B cell (primary cell): Measurements from ENCODE around the gene FAM83B. TPM values are rescaled to one million over a fixed set of nuclear protein-coding genes. Genes with fewer than 3 reads are reported as not detected.

Source experiments
- ATAC-seq: fragments of 200-7000 bp; cut with Tn5 transposase; one replicate; pipeline ENCODE4 v1.10.0; 2021; ENCODE audit warnings: low read depth, mild to moderate bottlenecking, moderate number of reproducible peaks, moderate library complexity
- CTCF ChIA-PET: fragments of 350-600 bp; sonication (Branson Sonifier 250); formaldehyde crosslinking; loops from one replicate; lab custom pipeline; 2021; ENCODE audit warnings: antibody characterized with exemption, inconsistent platforms; lab: Charles Lee
- POLR2A ChIA-PET: fragments of 350-600 bp; sonication (Branson Sonifier 250); formaldehyde crosslinking; loops from one replicate; lab custom pipeline; 2021; ENCODE audit warnings: antibody characterized with exemption; lab: Charles Lee
- DNase-seq: peaks from one replicate; pipeline ENCODE4 v3.0.0; 2013
- H2AFZ ChIP-seq: 2 replicates; pipeline ENCODE4 v1.6.1; 2012; ENCODE audit warnings: mild to moderate bottlenecking, low read depth, low read length; ENCODE audit not compliant: insufficient read depth, poor library complexity, severe bottlenecking
- H3K27ac ChIP-seq, 2 donors: 1 replicate in 1 of 2; 2 replicates in 1 of 2; pipeline ENCODE4 v1.5.1; 2012 to 2013; ENCODE audit warnings: low read length in 2 of 2, mild to moderate bottlenecking in 2 of 2, moderate library complexity in 1 of 2
- H3K27me3 ChIP-seq, 4 experiments: fragments of 200-600 bp in 1 of 4; sonication (generic) in 1 of 4; replicated peaks in 1 of 4; 1 replicate in 2 of 4; 2 replicates in 2 of 4; pipeline versions ENCODE4 v1.6.1 to v1.7.0; 2013 to 2016; ENCODE audit warnings: low read length in 3 of 4, mild to moderate bottlenecking in 2 of 4, mixed read lengths in 1 of 4, moderate library complexity in 1 of 4; ENCODE audit not compliant: insufficient read depth in 4 of 4, control insufficient read depth in 3 of 4; ENCODE audit errors: control extremely low read depth in 1 of 4
- H3K36me3 ChIP-seq, 2 experiments: replicated peaks in 1 of 2; 1 replicate in 1 of 2; 2 replicates in 1 of 2; pipeline versions ENCODE4 v1.6.1 to v1.7.1; 2013; ENCODE audit warnings: low read length in 1 of 2; ENCODE audit not compliant: insufficient read depth in 2 of 2, control insufficient read depth in 1 of 2; ENCODE audit errors: control extremely low read depth in 1 of 2, extremely low read depth in 1 of 2
- H3K4me1 ChIP-seq, 2 donors: fragments of 200-600 bp in 1 of 2; sonication (generic) in 1 of 2; 1 replicate in 1 of 2; 2 replicates in 1 of 2; pipeline versions ENCODE4 v1.5.1 to v1.6.1; 2013 to 2017; ENCODE audit warnings: low read length in 2 of 2; ENCODE audit not compliant: control insufficient read depth in 2 of 2, insufficient read depth in 2 of 2
- H3K4me2 ChIP-seq: replicated peaks from 2 replicates; pipeline ENCODE3; 2012; ENCODE audit warnings: mild to moderate bottlenecking, low read depth, low read length; ENCODE audit not compliant: poor library complexity, severe bottlenecking
- H3K4me3 ChIP-seq, 5 experiments: fragments of 200-600 bp in 1 of 5; sonication (generic) in 1 of 5; 1 replicate in 3 of 5; 2 replicates in 2 of 5; pipeline versions ENCODE4 v1.5.1 to v1.7.0; 2011 to 2016; ENCODE audit warnings: low read length in 4 of 5, mild to moderate bottlenecking in 4 of 5, low read depth in 2 of 5, control low read depth in 1 of 5, moderate library complexity in 1 of 5; ENCODE audit not compliant: insufficient read depth in 1 of 5; ENCODE audit errors: control extremely low read depth in 1 of 5, extremely low read depth in 1 of 5
- H3K79me2 ChIP-seq: fragments of 200-600 bp; sonication (generic); one replicate; pipeline ENCODE4 v1.6.0; 2016; ENCODE audit warnings: low read length; ENCODE audit not compliant: control insufficient read depth, insufficient read depth
- H3K9ac ChIP-seq: fragments of 200-600 bp; sonication (generic); 2 replicates; pipeline ENCODE4 v1.6.1; 2017; ENCODE audit warnings: mild to moderate bottlenecking, low read length, moderate library complexity
- H3K9me3 ChIP-seq, 3 donors: one replicate each; pipeline versions ENCODE4 v1.6.1 to v1.7.1; 2013; ENCODE audit warnings: low read length in 2 of 3; ENCODE audit not compliant: control insufficient read depth in 2 of 3, insufficient read depth in 1 of 3; ENCODE audit errors: control extremely low read depth in 1 of 3
- H4K20me1 ChIP-seq: 2 replicates; pipeline ENCODE4 v1.6.0; 2012; ENCODE audit warnings: mild to moderate bottlenecking, low read length; ENCODE audit not compliant: insufficient read depth, control insufficient read depth, poor library complexity, severe bottlenecking
- H3K27ac Mint-ChIP-seq: one replicate; pipeline ENCODE4 v1.8.0; 2021; ENCODE audit warnings: mixed read lengths
- H3K27me3 Mint-ChIP-seq: one replicate; pipeline ENCODE4 v1.8.0; 2021; ENCODE audit warnings: mixed read lengths
- H3K4me1 Mint-ChIP-seq: one replicate; pipeline ENCODE4 v1.8.0; 2021; ENCODE audit warnings: mixed read lengths
- H3K4me3 Mint-ChIP-seq: one replicate; pipeline ENCODE4 v1.8.0; 2021; ENCODE audit warnings: mixed read lengths
- H3K9me3 Mint-ChIP-seq: one replicate; pipeline ENCODE4 v1.8.0; 2022; ENCODE audit warnings: mixed read lengths; ENCODE audit not compliant: insufficient read depth
- EZH2 ChIP-seq: IDR thresholded peaks from 2 replicates; pipeline ENCODE4 v1.6.1; 2012; ENCODE audit warnings: borderline replicate concordance, low read depth, mild to moderate bottlenecking, moderate library complexity, low read length; ENCODE audit not compliant: insufficient read depth, poor library complexity, severe bottlenecking
- WGBS: methylation state at CpG from one replicate; pipeline ENCODE4 v1.1.5; 2013; ENCODE audit warnings: missing lambda C conversion rate; ENCODE audit not compliant: insufficient coverage; 5-methylcytosine and 5-hydroxymethylcytosine counted together
- intact Hi-C: fragments of 100-400 bp; cut with micrococcal nuclease; formaldehyde crosslinking; loops from one replicate; pipeline ENCODE4 v1.10.0; 2022
- polyA plus RNA-seq: library from polyadenylated mRNA; depleted of rRNA; stranded (reverse); fragments of >200 nt; gene quantifications from 2 replicates; pipeline ENCODE4 v1.2.3, GENCODE V29; 2012
- total RNA-seq, 2 donors: library from RNA; stranded (reverse); fragments of 120-200 nt in 1 of 2; gene quantifications; 1 replicate in 1 of 2; 2 replicates in 1 of 2; pipeline versions ENCODE4 v1.2.3 to v1.2.4, GENCODE V29; 2013 to 2022
- TF ChIP-seq, protein P1 (sequence below): fragments of 200-600 bp; IDR thresholded peaks from one replicate; pipeline ENCODE4 v1.8.0; 2022; ENCODE audit warnings: antibody characterized with exemption, mild to moderate bottlenecking

FAM83B gene
- total and polyA plus RNA-seq, 2 donors (not counting 1 experiment from before 2014, with no cell fraction given) = not detected

DNA sequence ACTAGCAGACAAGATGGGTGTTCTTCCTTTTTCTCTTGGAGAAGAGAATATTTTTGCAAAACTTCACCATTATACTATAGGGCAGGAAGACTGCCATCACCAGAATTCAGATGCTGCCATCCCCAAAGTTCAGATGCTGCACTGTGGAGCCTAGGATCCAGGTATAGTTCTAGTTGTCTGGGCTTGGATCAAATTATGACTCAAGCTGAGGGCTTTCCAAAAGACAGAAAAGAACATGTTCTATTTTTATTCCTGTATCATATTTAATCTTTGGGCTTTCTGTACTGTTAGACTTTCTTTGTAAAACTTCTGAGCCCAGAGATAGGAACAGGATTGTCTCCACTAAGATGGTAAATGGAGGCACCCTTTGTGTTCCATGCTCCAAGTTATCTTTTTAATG, 22.0 kb downstream of the FAM83B start:
- no peak overlapping the region for H3K4me3 Mint-ChIP-seq
- no peak overlapping the region for H2AFZ ChIP-seq
- H3K27ac Mint-ChIP-seq = no peak overlapping the region
- H3K4me3 ChIP-seq = no peak overlapping the region
- H3K4me1 ChIP-seq = no peaks in the 10 kb centered on the region
- no peak overlapping the region for H3K9ac ChIP-seq
- H3K27me3 ChIP-seq = no peaks in the 10 kb centered on the region
- ATAC-seq (no peak), DNase-seq (no peak)
- no peak for TF ChIP-seq EZH2
- TF ChIP-seq, protein P1, sequence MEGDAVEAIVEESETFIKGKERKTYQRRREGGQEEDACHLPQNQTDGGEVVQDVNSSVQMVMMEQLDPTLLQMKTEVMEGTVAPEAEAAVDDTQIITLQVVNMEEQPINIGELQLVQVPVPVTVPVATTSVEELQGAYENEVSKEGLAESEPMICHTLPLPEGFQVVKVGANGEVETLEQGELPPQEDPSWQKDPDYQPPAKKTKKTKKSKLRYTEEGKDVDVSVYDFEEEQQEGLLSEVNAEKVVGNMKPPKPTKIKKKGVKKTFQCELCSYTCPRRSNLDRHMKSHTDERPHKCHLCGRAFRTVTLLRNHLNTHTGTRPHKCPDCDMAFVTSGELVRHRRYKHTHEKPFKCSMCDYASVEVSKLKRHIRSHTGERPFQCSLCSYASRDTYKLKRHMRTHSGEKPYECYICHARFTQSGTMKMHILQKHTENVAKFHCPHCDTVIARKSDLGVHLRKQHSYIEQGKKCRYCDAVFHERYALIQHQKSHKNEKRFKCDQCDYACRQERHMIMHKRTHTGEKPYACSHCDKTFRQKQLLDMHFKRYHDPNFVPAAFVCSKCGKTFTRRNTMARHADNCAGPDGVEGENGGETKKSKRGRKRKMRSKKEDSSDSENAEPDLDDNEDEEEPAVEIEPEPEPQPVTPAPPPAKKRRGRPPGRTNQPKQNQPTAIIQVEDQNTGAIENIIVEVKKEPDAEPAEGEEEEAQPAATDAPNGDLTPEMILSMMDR = no peak
- H4K20me1 ChIP-seq = no peaks in the 10 kb centered on the region
- no peaks in the 10 kb centered on the region for H3K9me3 ChIP-seq
- ChIA-PET POLR2A (no interaction called here), CTCF (no interaction called here)
- no peak overlapping the region for H3K4me2 ChIP-seq
- no peaks in the 10 kb centered on the region for H3K4me1 Mint-ChIP-seq
- no peaks in the 10 kb centered on the region for H3K79me2 ChIP-seq
- H3K27ac ChIP-seq = no peak overlapping the region
- H3K27me3 Mint-ChIP-seq = no peaks in the 10 kb centered on the region
- intact Hi-C loops = no loop called here
- no peaks in the 10 kb centered on the region for H3K36me3 ChIP-seq
- peaks cover 2% of the 10 kb centered on the region for H3K9me3 Mint-ChIP-seq

DNA sequence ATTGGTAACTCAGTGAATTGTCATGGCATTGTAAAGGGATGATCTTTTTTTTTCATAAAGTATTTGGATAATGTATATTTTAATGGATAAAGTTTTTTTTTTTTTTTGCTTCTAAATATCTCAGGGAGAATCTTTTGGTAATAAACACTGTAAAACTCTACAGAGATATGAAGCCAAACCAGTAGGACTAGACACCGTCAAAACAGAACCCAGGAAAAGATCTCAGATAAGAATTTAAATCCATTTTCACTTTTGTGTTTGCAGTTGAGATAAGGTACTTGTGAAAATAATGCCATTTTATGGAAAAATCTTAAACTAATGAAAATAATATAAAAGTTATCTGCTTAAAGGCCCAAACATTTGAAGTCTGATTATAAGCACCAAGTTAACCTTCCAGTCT, 27.0 kb downstream of the FAM83B start:
- H3K9ac ChIP-seq = no peak overlapping the region
- H3K27me3 ChIP-seq = no peaks in the 10 kb centered on the region
- ATAC-seq = no peak
- no peaks in the 10 kb centered on the region for H3K4me1 Mint-ChIP-seq
- no peaks in the 10 kb centered on the region for H3K9me3 ChIP-seq
- no peaks in the 10 kb centered on the region for H3K27me3 Mint-ChIP-seq
- H3K27ac Mint-ChIP-seq = no peak overlapping the region
- POLR2A ChIA-PET = no interaction called here
- CTCF ChIA-PET = no interaction called here
- intact Hi-C loops = no loop called here
- no peaks in the 10 kb centered on the region for H3K36me3 ChIP-seq
- no peaks in the 10 kb centered on the region for H3K79me2 ChIP-seq
- no peak overlapping the region for H3K4me3 Mint-ChIP-seq
- no peak overlapping the region for H3K4me2 ChIP-seq
- H3K4me1 ChIP-seq = no peaks in the 10 kb centered on the region
- H4K20me1 ChIP-seq = no peaks in the 10 kb centered on the region
- no CpG with 5 or more reads among the region's 1 CpG for WGBS
- H3K27ac ChIP-seq = no peak overlapping the region
- H2AFZ ChIP-seq = no peak overlapping the region
- TF ChIP-seq EZH2 = no peak
- TF ChIP-seq, protein P1 = no peak
- DNase-seq = no peak
- H3K4me3 ChIP-seq = no peak overlapping the region
- H3K9me3 Mint-ChIP-seq = no peaks in the 10 kb centered on the region
